OCI-LY1 (cell line): Measurements from ENCODE around the gene NMBR.

Experiments used
- H2AFZ ChIP-seq: fragments of 200-600 bp; sonication (generic), shearing (Covaris generic); 2 replicates; pipeline ENCODE4 v1.6.0; 2014; ENCODE audit warnings: antibody characterized with exemption, mild to moderate bottlenecking, low read length
- H3F3A ChIP-seq: fragments of 200-600 bp; sonication (generic), shearing (Covaris generic); 2 replicates; pipeline ENCODE4 v1.6.0; 2014; ENCODE audit warnings: mild to moderate bottlenecking, antibody characterized with exemption, low read length, moderate library complexity; ENCODE audit not compliant: insufficient read depth
- H3K27ac ChIP-seq: fragments of 200-600 bp; sonication (generic); 2 replicates; pipeline ENCODE4 v1.5.1; 2014; ENCODE audit warnings: low read length, mixed run types, mild to moderate bottlenecking, low read depth; ENCODE audit not compliant: poor library complexity, severe bottlenecking
- H3K27me3 ChIP-seq: fragments of 200-600 bp; sonication (generic); 2 replicates; pipeline ENCODE4 v1.6.0; 2014; ENCODE audit warnings: antibody characterized with exemption, mild to moderate bottlenecking, low read length, moderate library complexity; ENCODE audit not compliant: insufficient read depth
- H3K36me3 ChIP-seq: fragments of 200-600 bp; sonication (generic); 2 replicates; pipeline ENCODE4 v1.6.1; 2014; ENCODE audit warnings: mild to moderate bottlenecking, antibody characterized with exemption, low read length, moderate library complexity, mixed read lengths; ENCODE audit not compliant: insufficient read depth
- H3K4me1 ChIP-seq: fragments of 200-600 bp; sonication (generic); 2 replicates; pipeline ENCODE4 v1.5.1; 2014; ENCODE audit warnings: mild to moderate bottlenecking, low read length, moderate library complexity; ENCODE audit not compliant: insufficient read depth, severe bottlenecking
- H3K4me2 ChIP-seq: fragments of 200-600 bp; sonication (generic), shearing (Covaris generic); 2 replicates; pipeline ENCODE4 v1.6.1; 2014; ENCODE audit warnings: low read length
- H3K4me3 ChIP-seq: fragments of 200-600 bp; sonication (generic); 2 replicates; pipeline ENCODE4 v1.5.1; 2014; ENCODE audit warnings: low read length, low read depth, mild to moderate bottlenecking, mixed read lengths; ENCODE audit not compliant: poor library complexity, severe bottlenecking
- H3K79me2 ChIP-seq: fragments of 200-600 bp; shearing (Covaris generic); 2 replicates; pipeline ENCODE4 v1.6.1; 2016; ENCODE audit warnings: mixed run types, low read length, mixed read lengths; ENCODE audit not compliant: insufficient read depth
- H3K9ac ChIP-seq: fragments of 200-600 bp; sonication (generic), shearing (Covaris generic); 2 replicates; pipeline ENCODE4 v1.6.1; 2014; ENCODE audit warnings: mild to moderate bottlenecking, low read length, mixed read lengths
- H3K9me2 ChIP-seq: fragments of 200-600 bp; sonication (generic), shearing (Covaris generic); 2 replicates; pipeline ENCODE4 v1.6.1; 2014; ENCODE audit warnings: low read depth, mild to moderate bottlenecking, low read length, mixed read lengths
- H3K9me3 ChIP-seq: fragments of 200-600 bp; shearing (Covaris generic); 2 replicates; pipeline ENCODE4 v1.6.1; 2014; ENCODE audit warnings: low read length, mixed read lengths
- H4K20me1 ChIP-seq: fragments of 200-600 bp; sonication (generic), shearing (Covaris generic); 2 replicates; pipeline ENCODE4 v1.6.0; 2016; ENCODE audit warnings: mild to moderate bottlenecking, low read length; ENCODE audit not compliant: insufficient read depth
- EZH2 ChIP-seq: fragments of 200-600 bp; sonication (generic), shearing (Covaris generic); IDR thresholded peaks from 2 replicates; pipeline ENCODE4 v1.8.0; 2017; ENCODE audit warnings: borderline replicate concordance, mixed run types, mild to moderate bottlenecking, antibody characterized with exemption, low read length, moderate library complexity, mixed read lengths
- TF ChIP-seq, protein P1 (sequence below): fragments of 200-600 bp; sonication (generic), shearing (Covaris generic); IDR thresholded peaks from 2 replicates; pipeline ENCODE4 v1.5.1; 2017; ENCODE audit warnings: mild to moderate bottlenecking, antibody characterized with exemption, low read length, moderate library complexity, mixed read lengths

NMBR gene

GRCh38 chr6:142146828-142147662 is at the start of gene NMBR, which contains the start of gene VTA1:
Gene NMBR (minus strand): TSS chr6:142147122. CDS start chr6:142088658, 58,464 bp downstream.
Gene VTA1 (plus strand): TSS chr6:142147263. CDS start chr6:142147288, 25 bp downstream.
- TF ChIP-seq, protein P1, sequence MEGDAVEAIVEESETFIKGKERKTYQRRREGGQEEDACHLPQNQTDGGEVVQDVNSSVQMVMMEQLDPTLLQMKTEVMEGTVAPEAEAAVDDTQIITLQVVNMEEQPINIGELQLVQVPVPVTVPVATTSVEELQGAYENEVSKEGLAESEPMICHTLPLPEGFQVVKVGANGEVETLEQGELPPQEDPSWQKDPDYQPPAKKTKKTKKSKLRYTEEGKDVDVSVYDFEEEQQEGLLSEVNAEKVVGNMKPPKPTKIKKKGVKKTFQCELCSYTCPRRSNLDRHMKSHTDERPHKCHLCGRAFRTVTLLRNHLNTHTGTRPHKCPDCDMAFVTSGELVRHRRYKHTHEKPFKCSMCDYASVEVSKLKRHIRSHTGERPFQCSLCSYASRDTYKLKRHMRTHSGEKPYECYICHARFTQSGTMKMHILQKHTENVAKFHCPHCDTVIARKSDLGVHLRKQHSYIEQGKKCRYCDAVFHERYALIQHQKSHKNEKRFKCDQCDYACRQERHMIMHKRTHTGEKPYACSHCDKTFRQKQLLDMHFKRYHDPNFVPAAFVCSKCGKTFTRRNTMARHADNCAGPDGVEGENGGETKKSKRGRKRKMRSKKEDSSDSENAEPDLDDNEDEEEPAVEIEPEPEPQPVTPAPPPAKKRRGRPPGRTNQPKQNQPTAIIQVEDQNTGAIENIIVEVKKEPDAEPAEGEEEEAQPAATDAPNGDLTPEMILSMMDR: peak; percentile 93
- no peak for TF ChIP-seq EZH2

GRCh38 chr6:142195862-142196541 is 49.1 kb upstream of the NMBR start:
- Histone ChIP-seq H3K27ac (no peak overlapping the region), H3K79me2 (peaks cover 5% of the 10 kb centered on the region; the same call in 1 of the 2 replicates), H3K4me3 (no peak overlapping the region), H3K9me2 (no peaks in the 10 kb centered on the region), H3K4me2 (no peak overlapping the region), H3K27me3 (no peaks in the 10 kb centered on the region), H3K36me3 (peaks cover 47% of the 10 kb centered on the region), H4K20me1 (no peaks in the 10 kb centered on the region), H3K9me3 (no peaks in the 10 kb centered on the region), H3K9ac (no peak overlapping the region), H3K4me1 (no peaks in the 10 kb centered on the region), H2AFZ (no peak overlapping the region), H3F3A (no peaks in the 10 kb centered on the region)
- TF ChIP-seq, protein P1: no peak
- no peak for TF ChIP-seq EZH2

More at GRCh38 chr6:142146828-142147662, at the start of gene NMBR, which contains the start of gene VTA1:
- peak within 1 kb of the TSS; percentile 84 for H2AFZ ChIP-seq
- H3K4me2 ChIP-seq: peak within 1 kb of the TSS; percentile 78
- no peaks in the 10 kb centered on the region for H3K9me3 ChIP-seq
- peaks cover 47% of the 10 kb centered on the region for H3K79me2 ChIP-seq
- H3K9me2 ChIP-seq: no peaks in the 10 kb centered on the region
- H3K4me3 ChIP-seq: peak within 1 kb of the TSS; percentile 92
- H3K27me3 ChIP-seq: no peaks in the 10 kb centered on the region
- no peaks in the 10 kb centered on the region for H4K20me1 ChIP-seq
- no peak within 1 kb of the TSS for H3K27ac ChIP-seq
- H3K4me1 ChIP-seq: peaks cover 27% of the 10 kb centered on the region
- peak within 1 kb of the TSS; percentile 82 for H3K9ac ChIP-seq
- H3K36me3 ChIP-seq: no peaks in the 10 kb centered on the region
- H3F3A ChIP-seq: no peaks in the 10 kb centered on the region

DNA sequence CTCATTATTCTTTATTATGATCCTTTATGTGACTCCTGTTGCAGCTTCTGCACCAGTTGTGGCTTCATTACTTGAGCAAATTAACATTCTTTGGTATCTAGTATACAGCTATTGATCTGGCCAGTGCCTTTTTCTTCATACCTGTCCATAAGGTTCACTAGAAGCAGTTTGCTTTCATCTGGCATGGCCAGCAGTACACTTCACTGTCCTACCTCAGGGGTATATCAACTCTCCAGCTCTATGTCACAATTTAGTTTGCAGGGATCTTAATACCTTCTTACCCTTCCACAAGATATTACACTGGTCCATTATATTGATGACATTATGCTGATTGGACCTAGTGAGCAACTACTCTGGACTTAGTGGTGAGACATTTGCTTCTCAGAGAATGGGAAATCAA is 46.7 kb upstream of the NMBR start:
- H3F3A ChIP-seq: no peaks in the 10 kb centered on the region
- no peaks in the 10 kb centered on the region for H3K4me1 ChIP-seq
- H2AFZ ChIP-seq: no peak overlapping the region
- H3K4me2 ChIP-seq: no peak overlapping the region
- H3K36me3 ChIP-seq: peaks cover 44% of the 10 kb centered on the region
- H3K27ac ChIP-seq: no peak overlapping the region
- H3K4me3 ChIP-seq: no peak overlapping the region
- H3K9me3 ChIP-seq: no peaks in the 10 kb centered on the region
- no peak for TF ChIP-seq EZH2
- TF ChIP-seq, protein P1: no peak
- H3K9me2 ChIP-seq: no peaks in the 10 kb centered on the region
- no peaks in the 10 kb centered on the region for H4K20me1 ChIP-seq
- no peaks in the 10 kb centered on the region for H3K27me3 ChIP-seq
- H3K79me2 ChIP-seq: peaks cover 5% of the 10 kb centered on the region; the same call in 1 of the 2 replicates
- no peak overlapping the region for H3K9ac ChIP-seq
